GM04504 (cell line): ENCODE measurements around the gene NCKAP5L.
"Not testable (repeated sequence)": the region's sequence is repeated elsewhere in the genome, so short reads cannot be mapped to it uniquely, and the experiment has no call there.

Source experiments
- DNase-seq: peaks from one replicate; pipeline ENCODE4 v3.0.0-alpha.2; 2012; ENCODE audit warnings: low read depth

NCKAP5L gene

GRCh38 chr12:49828133-49829091 lies at the start of gene NCKAP5L:
Gene NCKAP5L, minus strand, starts transcription at chr12:49828413. Its CDS starts 24,369 bp downstream, at chr12:49804044.
- peak; percentile 92 for DNase-seq

DNA sequence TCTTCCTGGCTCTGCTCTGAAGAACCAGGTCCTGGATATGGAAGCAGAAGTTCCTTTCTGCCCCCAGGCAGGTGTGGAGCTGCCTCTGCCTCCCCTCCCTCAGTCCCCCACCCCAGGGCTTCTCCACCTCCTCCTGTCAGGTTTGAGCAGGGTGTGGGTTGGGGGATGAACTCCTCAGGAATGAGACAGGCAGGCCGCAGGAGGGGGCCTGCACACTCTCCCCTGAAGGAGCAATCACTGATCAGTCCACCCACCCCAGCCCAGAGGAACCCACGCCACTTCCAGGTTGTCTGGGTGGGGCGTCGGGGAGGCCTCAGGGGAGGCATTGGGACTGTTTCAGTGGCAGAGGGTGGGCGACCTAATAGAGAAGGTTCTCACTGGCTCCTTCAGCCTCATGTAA lies 48.9 kb upstream of the NCKAP5L start:
- no peak for DNase-seq

- no peak for DNase-seq
Measured at GRCh38 chr12:49876070-49876469, 47.9 kb upstream of the NCKAP5L start.

- no peak for DNase-seq
Measured at GRCh38 chr12:49875115-49875720, 47.0 kb upstream of the NCKAP5L start.

DNA sequence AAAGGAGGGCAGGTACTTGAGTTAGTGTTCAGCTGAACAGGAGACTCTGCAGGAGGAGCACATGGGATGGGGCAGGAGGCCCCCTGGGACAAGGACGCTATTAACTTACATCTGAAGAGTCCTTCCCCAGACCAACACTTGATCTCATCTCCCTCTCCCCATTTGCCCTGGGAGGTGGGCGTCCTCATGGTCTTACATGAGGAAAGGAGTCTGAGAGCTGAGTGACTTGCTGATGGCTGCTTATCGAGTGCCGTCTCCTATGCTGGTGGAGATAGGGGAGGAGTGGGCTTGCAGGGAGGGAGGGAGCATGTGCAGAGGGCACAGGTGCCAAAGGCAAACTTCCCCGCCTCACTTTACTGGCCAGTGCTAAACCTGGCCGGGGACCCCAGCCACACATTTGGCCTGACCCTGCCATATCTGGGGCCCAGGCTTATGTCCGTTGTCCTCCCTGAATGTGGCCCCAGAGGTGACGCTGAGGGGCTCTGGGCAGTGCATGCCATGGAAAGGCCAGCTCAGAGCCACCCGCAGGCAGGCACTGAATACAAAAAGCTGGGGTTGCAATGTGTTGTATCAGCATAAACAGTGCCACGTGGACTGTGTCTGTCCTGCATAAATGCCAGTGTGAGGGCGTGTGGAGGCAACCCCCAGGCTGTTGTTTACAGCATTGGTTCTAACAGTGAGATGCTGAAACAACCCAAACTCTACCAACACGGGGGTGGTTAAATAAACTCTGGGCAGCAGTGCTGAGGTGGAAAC lies 46.1 kb upstream of the NCKAP5L start:
- DNase-seq = no peak

DNA sequence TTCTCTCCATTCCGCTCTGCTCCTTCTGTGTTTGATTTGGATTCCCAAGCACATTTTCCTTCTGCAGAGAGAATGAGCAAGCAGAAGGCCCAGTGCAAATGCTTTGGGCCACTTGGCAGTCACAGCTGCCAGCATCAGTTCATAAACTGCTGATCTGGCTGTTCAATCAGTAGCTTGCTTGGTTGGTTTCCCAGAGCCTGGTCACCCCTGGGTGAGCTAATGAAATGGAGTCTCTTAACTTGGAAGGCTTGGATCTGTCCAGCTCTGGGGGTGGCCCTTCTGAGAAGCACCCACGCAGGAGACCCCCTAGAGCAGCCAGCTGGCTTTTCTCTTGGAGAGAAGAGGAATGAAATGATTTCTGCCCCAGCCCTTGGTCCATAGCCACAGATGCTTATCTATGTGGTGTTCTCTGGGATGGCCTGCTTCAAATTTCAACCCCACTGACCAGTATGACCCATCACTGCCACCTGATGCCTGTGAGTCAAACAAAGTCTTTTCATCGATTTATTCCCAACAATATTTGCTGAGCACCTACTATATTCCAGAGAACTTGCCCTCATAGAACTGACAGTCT lies 45.2 kb upstream of the NCKAP5L start:
- peak; percentile 13 for DNase-seq

GRCh38 chr12:49872781-49873181 lies 44.6 kb upstream of the NCKAP5L start:
- DNase-seq = no peak

DNA sequence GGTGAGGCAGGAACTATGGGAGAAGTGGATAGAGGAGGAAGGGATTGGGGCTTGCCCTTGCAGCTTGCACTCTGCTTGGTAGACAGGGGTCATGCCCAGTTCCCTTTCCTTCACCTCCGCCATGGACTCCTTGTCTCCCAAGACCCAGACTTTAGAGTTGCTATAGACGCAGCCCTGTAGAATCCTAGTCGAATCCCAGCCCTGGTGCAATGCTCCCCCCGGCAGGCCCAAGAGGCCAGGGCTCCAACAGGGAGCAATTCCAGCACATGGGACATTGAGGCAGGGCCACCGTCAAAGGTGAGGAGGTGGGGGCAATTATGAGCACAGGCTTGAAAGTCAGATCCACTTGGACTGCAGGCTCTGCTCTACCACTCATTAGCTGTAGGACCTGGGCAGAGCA lies 44.2 kb upstream of the NCKAP5L start:
- DNase-seq = no peak

DNA sequence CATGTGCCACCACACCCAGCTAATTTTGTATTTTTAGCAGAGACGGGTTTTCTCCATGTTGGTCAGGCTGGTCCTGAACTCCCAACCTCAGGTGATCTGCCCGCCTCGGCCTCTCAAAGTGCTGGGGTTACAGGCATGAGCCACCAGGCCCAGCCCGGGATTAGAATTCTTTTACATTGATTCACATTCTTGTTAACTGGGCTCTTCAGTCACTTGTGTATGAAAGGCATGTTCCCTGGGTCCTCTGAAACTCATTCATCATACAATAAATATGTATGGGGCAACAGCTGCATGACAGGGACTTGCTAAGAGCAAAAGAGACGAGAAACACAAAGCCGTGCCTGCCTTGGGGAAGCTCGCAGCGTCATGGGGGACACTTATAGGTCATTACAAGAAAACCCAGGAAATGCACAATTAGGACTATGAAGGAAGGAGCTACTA lies 43.6 kb upstream of the NCKAP5L start:
- not testable (repeated sequence) for DNase-seq

GRCh38 chr12:49871263-49871561 lies 43.0 kb upstream of the NCKAP5L start:
- no peak for DNase-seq

DNA sequence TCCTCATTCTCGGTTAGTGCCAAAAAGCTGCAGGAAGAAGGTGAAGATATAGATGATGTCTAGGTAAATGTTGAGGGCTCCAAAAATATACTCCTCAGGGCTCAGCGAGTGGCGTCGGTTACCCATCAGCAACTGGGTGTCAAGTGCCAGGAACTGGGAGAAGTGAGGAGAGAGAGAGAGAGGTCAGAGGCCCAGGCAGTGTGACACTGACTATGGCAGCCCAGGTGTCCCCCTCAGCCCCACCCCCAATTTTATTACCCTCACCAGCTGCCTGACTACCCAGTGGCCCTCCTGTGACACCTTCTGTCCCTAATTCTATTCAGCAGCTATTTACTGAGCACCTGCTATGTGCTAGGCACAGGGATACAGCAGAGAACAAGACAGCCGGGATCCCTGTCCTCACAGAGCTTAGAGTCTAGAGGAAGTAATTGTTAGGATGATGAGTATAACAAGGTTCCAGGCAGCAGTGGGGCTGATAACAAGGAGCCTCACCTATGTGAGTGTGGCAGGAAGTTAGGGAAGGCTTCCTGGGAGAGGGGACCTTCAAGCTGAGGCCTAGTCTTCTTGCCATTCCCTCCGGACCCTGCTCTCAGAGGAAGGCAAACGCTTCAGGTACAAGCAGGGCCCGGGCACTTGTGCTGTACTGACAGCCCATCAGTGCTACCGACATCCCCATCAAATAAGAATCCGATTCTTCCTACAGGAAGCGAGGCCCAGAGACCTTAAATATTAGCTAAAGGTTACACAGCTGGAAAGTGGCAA lies 42.5 kb upstream of the NCKAP5L start:
- DNase-seq = no peak

DNA sequence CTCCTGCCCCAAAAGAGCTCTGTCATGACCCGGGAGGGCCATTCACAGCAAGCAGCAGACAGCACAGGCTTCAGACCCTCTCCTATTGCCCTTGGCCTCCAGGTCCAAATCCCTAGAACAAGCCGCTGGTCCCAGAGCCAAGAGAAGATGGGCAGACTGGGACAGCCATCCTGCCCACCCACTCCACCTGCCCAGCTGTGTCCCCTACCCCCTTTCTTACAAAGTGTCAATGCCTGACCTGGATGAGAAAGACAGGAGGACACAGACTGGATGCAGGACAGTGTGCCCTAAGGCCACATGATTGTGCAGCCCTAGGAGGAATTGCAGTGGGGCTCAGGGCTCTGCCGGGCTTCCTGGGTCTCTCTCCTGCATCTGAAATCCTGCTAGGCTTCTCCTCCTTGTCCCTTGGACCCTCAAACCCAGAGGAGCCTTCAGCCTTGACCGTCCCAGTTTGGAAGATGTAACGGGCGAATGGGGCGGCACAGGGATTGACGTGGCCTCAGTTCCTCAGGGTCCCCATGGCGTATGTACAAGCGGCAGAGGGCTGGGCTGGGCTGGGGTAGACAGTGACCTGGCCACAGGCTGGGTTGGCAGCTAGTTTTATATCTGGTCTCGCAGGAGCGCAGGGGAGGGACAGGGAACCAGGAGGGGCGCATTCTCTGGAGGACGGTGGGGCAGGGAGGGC lies 41.7 kb upstream of the NCKAP5L start:
- DNase-seq = no peak

DNA sequence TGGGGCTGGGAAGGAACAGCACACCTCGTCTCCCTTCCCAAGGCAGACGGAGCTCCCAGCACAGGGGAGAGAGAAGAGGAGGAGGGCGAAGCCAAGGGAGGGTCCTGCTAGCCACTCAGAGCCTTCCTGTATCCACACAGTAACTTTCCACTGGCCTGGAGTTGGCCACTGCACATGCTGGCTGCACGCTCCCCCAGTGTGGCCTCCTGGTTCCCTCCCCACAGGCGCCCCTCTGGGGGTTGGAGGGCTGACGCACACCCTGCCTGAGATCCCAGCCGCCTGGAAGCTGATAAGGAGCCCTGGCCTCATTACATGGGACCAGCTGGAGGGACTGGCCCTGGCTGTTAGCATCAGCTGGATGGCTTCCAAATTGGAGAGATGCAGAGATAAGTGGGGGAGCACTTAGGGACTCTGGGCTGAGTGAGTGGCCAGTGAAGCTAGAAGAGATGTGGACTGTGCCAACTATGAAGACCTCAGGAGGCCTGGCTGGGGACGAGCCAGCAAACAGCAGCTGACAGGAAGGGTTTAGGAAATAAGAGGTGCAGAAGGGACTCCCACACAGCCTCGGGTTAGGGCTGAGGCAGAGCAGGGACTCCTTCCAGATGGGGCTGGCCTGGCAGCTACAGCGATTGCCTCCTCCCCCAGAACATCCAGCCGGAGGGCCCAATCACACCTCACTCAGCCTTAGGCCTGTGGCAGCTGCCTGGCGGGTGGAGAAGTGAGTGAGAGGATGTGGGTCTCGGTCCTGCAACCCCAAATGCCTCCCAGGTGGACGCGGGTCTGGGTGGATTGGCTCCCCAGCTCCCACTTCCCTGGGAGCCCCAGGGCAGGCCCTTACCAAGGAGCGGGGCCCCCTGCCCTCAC lies 41.0 kb upstream of the NCKAP5L start:
- peak; percentile 65 for DNase-seq

DNA sequence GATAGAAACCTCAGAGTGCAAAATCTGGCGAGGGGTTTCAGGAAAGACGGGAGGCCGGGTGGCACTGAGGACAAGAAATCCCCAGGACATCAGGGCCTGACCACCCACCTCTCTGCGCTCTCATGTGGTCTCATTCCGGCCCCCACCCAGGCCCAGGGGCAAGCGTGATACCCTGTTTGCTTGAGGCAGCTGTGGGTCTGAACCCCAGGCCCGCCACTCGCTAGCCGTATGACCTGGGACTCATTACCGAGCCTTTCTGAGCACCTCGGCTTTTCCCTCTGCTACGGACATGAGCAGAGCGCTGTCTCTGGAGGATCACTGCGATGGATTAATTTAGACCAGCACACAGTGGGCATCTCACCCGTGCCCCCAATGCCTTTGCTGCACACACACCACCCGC lies 40.2 kb upstream of the NCKAP5L start:
- DNase-seq = no peak

DNA sequence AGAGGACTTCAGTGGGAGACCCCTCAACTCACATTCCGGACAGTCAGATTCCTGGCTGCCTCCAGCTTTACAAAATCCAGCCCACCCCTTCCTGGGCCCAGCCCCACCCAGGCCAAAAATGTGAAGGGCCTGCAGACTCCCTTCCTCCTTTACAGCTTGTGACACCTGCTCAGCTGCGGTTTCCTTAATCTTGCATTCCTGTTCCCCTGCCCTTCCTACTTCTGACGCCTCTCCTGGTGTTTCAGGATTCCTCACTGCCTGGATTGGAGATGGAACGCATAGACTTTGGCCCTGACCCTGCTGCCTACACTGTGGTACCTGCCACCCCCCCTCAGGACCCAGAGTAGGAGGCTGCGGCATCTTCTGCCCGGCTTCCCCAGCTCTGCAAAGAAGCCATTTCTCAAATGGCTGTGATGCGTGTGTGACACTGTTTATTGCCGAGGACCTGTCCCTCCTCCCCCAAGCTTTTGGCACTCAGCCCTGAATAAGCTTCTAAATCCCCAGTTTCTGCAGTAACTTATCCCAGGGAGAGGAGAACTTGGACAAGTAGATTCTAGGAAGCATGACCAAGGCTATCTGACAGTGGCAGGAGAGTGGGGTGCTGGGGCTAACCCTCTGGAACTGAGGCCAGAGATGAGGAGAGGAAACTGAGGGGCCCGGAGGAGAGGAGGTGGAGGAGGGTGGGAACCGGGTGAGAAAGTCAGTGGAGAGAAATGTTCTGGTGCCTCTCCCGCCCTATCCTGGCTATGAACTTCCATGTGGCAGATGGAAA lies 39.5 kb upstream of the NCKAP5L start:
- DNase-seq = no peak

- DNase-seq = peak; percentile 26
Measured at GRCh38 chr12:49866859-49867569, 38.8 kb upstream of the NCKAP5L start.

GRCh38 chr12:49865782-49866135 lies 37.5 kb upstream of the NCKAP5L start:
- no peak for DNase-seq

DNA sequence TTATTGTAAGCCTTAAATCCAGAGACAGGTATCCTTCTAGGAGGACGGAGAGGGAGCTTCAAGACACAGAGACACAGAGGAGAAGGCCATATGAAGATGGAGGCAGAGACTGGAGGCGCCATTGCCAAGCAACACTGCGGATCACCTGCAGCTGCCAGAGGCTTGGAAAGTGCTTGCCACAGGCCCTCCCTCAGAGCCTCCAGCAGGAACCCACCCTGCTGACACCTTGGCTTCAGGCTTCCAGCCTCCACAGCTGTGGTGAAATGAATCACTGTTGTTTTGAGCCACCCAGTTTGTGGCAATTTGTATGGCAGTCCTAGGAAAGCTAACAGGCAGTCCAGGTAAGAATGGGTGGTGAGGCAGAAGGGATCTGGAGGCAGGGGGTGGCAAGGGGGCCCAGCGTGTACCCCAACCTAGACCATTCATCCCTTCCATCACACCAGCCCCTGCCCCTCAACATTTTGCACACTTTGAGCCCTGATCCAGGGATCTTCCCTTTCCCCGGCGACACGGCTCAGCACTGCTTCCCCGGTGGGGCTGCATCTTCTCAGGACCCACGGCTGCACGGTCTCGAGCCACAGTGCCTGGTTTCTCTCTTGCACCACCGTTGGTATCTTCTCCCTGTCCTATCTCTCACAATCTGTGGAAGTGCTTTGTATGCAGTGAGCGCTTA lies 37.0 kb upstream of the NCKAP5L start:
- DNase-seq = no peak
